NB4 (cell line): ENCODE measurements around the gene CYP39A1.

Experiments
- DNase-seq: peaks from one replicate; pipeline ENCODE4 v3.0.0; 2010; ENCODE audit warnings: low read depth
- H3K4me3 ChIP-seq: one replicate; pipeline ENCODE4 v1.5.1; 2011; ENCODE audit warnings: mild to moderate bottlenecking, low read depth, low read length, moderate library complexity
- MYC ChIP-seq: IDR thresholded peaks from 2 replicates; pipeline ENCODE4 v1.6.1; 2011; ENCODE audit warnings: low read depth, low read length
- POLR2A ChIP-seq: IDR thresholded peaks from 2 replicates; pipeline ENCODE4 v1.6.1; 2011; ENCODE audit warnings: mild to moderate bottlenecking; ENCODE audit not compliant: insufficient read length; ENCODE audit errors: extremely low read depth
- TF ChIP-seq, protein P1 (sequence below): IDR thresholded peaks from 2 replicates; pipeline ENCODE4 v1.6.1; 2011; ENCODE audit warnings: low read depth, low read length
- TF ChIP-seq, protein P2 (sequence below): IDR thresholded peaks from one replicate; pipeline ENCODE4 v1.5.1; 2012; ENCODE audit warnings: low read depth, low read length

Gene CYP39A1

DNA sequence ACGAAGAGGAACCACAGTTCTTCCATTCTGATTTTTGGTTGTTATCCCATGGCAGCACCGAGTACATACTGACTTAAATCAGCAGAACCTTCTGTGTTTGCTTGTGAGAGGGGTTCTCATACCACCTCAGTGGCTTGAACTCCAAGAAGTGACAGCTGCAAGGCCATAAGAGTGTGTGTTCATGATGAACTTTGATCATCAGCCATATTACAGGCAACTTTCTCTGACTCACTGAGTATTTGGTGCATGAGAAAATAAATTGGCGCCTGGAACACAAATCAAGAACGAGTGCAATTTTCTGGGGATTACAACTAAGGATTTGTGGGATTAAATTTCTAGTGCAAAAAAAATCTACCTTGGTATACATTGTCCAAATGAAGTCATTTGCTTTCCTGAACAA is 68.9 kb downstream of the CYP39A1 start:
- TF ChIP-seq MYC (no peak), POLR2A (no peak)
- TF ChIP-seq, protein P1, sequence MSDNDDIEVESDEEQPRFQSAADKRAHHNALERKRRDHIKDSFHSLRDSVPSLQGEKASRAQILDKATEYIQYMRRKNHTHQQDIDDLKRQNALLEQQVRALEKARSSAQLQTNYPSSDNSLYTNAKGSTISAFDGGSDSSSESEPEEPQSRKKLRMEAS, result no peak
- TF ChIP-seq, protein P2, sequence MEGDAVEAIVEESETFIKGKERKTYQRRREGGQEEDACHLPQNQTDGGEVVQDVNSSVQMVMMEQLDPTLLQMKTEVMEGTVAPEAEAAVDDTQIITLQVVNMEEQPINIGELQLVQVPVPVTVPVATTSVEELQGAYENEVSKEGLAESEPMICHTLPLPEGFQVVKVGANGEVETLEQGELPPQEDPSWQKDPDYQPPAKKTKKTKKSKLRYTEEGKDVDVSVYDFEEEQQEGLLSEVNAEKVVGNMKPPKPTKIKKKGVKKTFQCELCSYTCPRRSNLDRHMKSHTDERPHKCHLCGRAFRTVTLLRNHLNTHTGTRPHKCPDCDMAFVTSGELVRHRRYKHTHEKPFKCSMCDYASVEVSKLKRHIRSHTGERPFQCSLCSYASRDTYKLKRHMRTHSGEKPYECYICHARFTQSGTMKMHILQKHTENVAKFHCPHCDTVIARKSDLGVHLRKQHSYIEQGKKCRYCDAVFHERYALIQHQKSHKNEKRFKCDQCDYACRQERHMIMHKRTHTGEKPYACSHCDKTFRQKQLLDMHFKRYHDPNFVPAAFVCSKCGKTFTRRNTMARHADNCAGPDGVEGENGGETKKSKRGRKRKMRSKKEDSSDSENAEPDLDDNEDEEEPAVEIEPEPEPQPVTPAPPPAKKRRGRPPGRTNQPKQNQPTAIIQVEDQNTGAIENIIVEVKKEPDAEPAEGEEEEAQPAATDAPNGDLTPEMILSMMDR, result no peak
- no peak for DNase-seq
- no peak overlapping the region for H3K4me3 ChIP-seq

DNA sequence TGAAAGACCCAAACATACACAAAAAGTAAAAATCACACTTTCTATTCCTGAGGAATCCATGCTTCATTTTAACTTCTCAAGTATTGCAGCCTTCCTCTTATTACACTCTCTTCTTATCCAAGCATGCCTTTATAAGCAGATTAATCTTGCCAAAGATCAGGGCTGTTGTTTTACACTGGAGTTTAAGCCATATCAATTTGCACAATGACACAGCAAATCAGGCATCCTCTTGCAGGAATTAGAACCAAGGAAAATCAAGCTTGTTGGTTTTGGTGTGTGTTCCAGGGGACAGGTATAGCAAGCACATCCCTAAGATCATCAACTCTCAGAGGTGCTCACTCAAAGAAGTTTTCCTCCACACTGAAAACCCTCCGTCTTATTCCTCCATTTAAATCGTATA is 69.5 kb downstream of the CYP39A1 start:
- H3K4me3 ChIP-seq, result no peak overlapping the region
- no peak for DNase-seq
- TF ChIP-seq, protein P1, result no peak
- TF ChIP-seq MYC, result no peak
- TF ChIP-seq POLR2A, result no peak
- TF ChIP-seq, protein P2, result no peak

DNA sequence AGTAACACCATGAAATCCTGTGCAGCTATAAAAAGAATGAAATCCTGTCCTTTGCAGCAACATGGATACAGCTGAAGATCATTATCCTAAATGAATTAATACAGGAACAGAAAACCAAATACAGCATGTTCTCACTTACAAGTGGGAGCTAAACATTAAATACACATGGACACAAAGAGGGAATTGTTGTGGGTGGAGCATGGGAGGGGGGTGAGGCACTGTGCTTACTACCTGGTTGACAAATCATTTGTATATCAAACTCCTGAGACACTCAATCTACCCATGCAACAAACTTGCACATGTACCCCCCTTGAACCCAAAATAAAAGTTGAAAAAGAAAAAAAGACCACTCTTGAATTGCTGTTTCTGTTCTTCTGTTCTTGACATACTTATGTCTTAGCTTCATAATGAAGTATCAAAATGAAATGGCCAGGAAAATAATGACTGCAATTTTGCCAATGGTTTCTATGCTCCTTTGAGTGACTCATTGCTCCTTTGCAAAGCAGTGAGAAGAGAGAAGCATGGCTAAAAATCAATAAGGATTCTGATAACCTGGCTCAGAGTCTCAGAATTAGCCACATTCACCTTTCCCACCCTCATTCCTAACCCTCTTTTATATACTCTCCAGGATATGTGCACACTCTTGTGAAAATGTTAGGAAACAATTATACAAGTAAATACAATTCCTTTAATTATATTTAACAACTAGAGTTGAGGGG is 71.0 kb downstream of the CYP39A1 start:
- no peak overlapping the region for H3K4me3 ChIP-seq
- no peak for TF ChIP-seq POLR2A
- TF ChIP-seq, protein P2, result no peak
- no peak for TF ChIP-seq MYC
- TF ChIP-seq, protein P1, result no peak
- DNase-seq, result no peak

DNA sequence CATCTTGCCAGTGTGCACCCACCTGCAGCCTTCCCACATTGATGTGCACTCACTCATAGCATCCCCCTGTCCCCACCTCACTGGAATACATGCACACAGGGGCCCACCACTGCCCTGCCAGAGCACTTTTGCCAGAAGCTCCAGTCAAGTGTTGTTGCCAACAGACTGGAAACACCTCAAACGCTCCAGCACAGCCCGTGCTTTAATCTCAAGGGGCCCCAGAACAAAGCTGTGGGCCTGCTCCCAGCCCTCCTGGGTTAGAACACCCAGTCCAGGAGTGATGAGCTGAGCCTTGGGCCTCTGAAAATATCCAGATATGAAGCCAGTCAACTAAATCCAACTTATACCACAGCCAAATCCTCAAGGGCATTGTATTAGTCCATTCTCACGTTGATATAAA is 77.1 kb downstream of the CYP39A1 start:
- no peak for DNase-seq
- TF ChIP-seq, protein P2, result no peak
- TF ChIP-seq, protein P1, result no peak
- TF ChIP-seq MYC (no peak), POLR2A (no peak)

DNA sequence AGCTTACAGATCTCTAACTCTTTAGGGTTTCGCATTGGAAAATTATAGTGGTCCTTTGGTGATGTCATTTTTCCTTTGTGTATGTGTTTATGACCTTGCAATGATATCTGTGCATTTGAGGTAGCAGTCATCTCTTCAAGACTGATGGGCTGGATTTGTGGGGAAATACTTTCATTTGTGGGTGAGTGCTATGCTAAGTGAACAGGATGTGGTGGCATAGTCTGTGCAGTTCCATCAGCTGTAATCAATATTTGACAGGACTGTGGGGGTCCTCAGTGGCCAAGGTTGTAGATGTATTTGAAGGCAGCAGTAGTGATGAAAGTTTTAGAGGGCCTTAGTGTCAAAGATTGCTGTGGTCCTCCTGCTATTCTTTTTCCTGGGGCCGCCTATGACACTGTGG is 79.5 kb downstream of the CYP39A1 start:
- no peak for DNase-seq
- no peak overlapping the region for H3K4me3 ChIP-seq
- TF ChIP-seq, protein P1, result no peak
- no peak for TF ChIP-seq POLR2A

More for the DNA sequence above, 77.1 kb downstream of the CYP39A1 start:
- H3K4me3 ChIP-seq, result no peak overlapping the region

DNA sequence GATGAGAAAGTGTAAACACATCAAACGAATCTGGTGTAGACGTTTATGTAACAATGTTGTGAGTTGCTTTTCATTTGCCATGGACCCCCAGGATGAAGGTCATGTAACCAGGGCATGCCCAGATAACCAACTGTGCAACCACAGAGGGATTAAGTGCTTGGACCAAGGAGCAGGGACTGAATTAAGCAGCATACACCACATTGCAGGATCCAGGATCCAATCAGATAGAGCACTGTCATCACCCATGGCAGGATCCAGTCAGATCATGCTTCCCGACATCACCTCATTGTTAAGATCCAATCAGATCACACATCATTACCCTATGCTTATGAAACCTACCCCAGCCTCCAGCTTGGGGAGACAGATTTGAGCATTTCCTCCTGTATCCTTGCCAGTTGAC is 87.1 kb downstream of the CYP39A1 start:
- DNase-seq, result no peak
- no peak overlapping the region for H3K4me3 ChIP-seq
- TF ChIP-seq POLR2A (no peak), MYC (no peak)
- TF ChIP-seq, protein P2, result no peak
- TF ChIP-seq, protein P1, result no peak
